RCC 7860 (cell line): ENCODE data around the gene STAM2.
"Not testable (repeated sequence)": the region's sequence is repeated elsewhere in the genome, so short reads cannot be mapped to it uniquely, and the experiment has no call there.

Experiments used
- DNase-seq: peaks from one replicate; pipeline ENCODE4 v3.0.0-alpha.2; 2015; ENCODE audit warnings: low spot score
- FAIRE-seq: peaks from 2 replicates; lab custom pipeline; 2012; peaks lifted over from hg19 to GRCh38; lab: Jason Lieb, UNC

Gene STAM2

DNA sequence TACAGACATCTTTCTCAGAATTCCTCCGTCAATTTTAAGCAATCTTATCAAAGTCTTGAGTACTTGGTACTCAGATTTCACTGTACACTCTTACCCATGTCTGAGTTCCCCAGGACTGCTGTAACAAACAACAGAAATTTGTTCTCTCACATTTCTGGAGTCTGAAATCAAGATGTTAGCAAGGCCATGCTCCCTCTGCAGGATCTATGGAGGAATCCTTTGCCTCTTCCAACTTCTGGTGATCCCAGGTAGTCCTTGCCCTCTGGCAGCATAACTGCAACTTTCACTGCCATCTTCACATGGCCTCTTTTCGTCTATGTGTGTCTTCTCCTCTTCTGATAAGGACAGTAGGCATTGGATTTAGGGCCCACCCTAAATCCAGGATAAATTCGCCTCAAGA is 59.6 kb downstream of the STAM2 start:
- DNase-seq, result no peak
- no peak for FAIRE-seq

DNA sequence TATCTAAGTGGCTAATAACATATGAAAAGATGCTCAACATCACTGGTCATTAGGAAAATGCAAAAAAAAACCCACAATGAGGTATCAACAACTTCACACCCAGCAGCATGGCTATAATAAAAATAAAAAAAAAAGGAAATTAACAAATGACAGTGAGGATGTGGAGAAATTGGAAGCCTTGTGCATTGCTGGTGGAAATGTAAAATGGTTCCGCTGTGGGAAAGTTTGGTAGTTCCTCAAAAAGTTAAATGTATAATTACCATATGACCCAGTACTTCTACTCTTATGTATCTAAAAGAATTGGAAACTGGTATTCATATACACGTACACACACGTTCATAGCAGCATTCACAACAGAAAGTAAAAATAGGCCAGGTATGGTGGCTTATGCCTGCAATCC is 61.2 kb downstream of the STAM2 start:
- FAIRE-seq, result no peak

DNA sequence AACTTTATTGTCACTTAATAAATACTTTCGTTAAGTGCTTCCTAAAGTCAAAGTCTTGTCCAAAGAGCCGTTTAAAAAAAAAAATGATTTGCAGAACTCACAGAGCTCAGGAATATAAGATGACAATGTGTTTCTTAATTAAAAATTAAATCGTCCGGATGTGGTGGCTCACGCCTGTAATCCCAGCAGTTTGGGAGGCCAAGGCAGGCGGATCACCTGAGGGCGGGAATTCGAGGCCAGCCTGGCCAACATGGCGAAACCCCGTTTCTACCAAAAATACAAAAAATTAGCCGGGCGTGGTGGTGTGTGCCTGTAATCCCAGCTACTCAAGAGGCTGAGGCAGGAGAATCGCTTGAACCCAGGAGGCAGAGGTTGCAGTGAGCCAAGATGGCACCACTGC is 68.4 kb downstream of the STAM2 start:
- DNase-seq, FAIRE-seq: not testable (repeated sequence)

More for the DNA sequence above, 61.2 kb downstream of the STAM2 start:
- DNase-seq, result no peak

DNA sequence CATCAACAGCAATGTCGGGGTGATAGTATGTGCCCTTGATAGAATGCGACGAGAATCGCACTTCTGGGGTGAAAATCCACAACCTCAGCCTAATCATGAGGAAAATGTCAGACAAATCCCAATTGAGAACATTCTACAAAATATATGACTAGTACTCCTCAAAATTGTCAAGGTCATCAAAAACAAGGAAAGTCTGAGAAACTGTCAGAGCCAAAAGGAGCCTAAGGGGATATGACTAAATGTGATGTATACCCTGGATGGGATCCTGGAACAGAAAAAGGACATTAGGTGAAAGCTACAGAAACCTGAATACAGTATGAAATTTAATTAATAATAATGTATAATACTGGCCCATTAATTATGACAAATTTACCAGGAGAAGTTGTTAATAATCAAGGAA is 69.1 kb downstream of the STAM2 start:
- FAIRE-seq (no peak), DNase-seq (no peak)

DNA sequence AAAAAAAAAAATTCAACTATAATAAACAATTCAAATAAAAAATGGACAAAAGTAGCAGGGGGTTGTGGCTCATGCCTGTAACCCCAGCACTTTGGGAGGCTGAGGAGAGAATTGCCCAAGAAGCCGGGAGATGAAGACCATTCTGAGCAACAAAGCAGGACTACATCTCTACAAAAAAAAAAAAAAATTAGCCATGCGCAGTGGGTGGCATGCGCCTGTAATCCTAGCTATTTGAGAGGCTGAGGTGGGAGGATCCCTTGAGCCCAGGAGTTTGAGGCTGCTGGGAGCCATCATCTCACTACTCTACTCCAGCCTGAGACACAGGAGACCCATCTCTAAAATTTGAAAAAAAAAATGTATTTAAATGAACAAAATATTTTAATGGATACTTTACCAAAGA is 72.3 kb downstream of the STAM2 start:
- DNase-seq, result no peak
- no peak for FAIRE-seq

DNA sequence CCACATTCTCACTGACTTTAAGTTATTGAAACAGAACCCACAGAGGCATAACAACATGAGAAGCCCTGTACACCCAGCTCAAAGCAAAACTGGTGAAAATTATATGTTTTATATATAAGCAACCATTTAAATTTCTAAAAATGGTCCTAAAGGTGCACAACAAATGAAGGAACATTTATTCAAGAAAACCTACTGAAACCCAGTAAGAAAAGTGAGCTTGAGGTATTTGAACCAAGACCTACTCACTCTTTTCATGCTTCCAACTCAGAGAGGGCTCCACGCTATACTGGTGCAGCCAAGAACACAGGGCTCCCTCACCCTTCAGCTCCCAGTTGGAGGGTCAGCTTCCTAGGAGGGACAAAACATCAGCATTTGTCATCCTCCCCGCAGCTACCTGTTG is 74.6 kb downstream of the STAM2 start:
- DNase-seq (no peak), FAIRE-seq (no peak)

DNA sequence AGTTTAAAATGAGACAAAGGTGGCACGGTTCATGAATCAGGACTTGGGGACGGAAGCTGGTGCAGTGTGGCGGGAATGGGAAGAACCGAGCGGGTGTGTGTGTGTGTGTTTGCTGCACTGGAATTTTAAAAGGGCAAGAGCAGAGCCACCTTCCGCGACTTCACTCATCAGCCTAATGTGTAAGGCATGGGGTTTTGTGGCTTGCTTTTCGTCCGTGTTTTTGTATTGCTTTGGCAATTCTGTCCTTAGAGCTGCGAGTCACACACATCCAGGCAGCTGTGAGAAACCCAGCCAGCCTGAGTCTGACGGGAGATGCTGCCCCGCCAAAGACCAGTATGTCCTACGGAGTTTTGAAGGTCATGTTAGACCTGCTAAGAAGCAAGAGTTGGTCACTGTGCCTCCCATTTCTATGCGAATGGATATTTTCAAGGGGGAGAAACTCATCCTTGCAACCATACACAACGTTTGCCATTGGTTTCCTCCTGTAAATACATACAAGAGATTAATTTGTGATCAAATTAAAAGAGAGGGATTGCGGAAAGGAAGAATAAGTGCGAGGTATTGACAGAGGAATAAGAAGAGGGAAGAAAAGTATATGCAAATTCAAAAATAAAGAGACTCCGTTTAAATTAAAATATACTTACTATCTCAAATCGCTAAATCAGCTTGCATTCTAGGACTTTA is 76.1 kb downstream of the STAM2 start:
- FAIRE-seq, result no peak

DNA sequence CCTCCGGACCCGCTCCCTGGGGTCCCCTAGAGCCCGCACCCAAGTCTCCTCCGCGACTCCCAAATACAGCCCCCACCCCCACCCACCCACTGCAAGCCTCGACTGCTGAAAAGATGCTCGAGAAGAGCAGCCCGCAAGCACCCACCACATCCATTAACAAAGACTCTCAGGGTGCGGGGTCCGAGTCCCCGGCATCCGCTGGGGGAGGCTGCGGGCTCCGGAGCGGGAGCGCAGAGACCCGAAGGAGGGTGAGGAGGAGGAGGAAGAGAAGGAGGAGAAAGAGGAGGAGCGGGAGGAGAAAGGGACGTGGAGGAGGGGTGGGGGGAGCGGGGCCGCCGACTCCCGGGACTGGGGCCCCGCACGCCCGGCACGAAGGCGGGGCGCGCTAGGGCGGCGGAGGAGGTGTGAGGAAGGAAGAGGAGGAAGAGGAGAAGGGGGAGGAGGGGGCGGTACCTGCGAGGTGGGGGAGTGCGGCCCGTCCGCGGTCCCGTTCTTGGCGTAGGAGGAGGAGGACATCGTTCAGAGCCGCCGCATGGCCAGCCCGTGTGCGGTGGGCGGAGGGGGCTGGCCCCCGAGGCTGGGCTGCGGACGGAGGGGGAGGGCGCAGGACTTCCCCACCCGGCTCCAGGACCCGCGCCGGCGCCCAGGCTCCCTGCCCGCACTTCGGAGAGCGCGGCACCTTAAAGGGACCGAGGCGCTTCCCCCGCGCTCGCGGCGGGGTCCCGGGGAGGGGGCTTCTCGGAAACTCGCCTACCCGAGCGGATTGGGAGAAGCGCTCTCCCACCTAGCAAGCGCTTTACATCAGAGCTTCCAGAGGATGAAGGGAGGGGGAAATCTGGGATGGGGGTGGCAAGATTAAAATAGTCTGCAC is 76.8 kb downstream of the STAM2 start, which contains the start of gene CACNB4:
Gene CACNB4, minus strand, starts transcription at position 549 of the 871 bp plus-strand sequence.
- no peak for DNase-seq

More for the DNA sequence above, 76.1 kb downstream of the STAM2 start:
- no peak for DNase-seq

DNA sequence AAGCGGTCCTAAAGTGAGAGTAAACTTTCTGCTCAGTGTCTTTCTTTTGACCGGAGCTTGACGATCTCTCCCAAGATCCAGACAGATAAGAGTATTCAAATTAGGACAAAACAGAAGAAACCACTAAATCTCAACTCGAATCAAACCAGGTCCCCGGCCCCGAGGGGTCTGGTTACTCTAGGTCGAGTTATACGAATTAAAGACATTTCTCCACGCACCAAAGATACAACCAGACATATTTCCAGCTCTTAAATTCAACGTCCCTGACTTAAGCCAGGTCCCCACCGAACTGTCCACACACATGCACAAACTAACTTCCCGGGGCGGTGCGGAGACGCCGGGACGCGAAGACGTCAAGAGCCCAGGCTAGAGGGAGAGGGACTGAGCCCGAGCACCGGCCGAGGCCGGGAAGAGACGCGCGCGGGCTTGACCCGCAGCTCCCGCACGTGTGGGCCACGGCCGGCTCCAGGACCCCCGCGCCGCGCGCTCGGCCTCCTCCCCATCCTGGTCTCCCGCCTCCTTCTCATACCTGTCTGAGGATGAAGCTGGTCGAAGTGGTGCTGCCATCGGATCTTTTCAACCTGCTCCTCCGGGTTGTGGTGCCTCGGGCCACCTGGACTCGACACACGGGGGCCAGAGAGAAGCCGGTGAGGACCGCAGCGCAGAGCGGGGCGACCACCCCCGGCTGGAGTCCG is 77.6 kb downstream of the STAM2 start:
- FAIRE-seq (no peak), DNase-seq (no peak)

More for the DNA sequence above, 76.8 kb downstream of the STAM2 start, which contains the start of gene CACNB4:
- FAIRE-seq, result no peak

DNA sequence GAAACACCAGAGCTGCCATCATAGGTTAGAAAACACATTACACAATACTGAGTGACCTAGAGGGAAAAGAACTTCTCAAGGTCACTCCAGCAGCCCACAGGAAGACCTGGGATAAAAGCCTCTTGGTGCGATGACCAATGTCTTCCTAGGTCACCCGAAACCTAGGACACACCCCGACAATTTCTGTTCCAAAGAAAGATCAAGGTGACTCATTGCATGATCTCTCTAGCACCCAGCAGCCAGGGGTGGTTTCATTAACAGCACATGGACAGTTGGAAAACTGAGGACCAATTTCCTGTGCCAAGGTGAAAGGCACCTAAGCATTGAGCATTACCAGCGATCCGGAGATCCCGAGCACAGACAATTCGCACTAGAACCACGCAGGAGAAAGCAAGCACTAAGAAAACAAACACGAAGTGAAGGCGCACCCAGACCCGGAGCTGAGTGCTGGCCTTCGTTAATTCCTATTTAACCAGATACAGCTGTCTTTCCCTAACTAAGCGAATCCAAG is 78.2 kb downstream of the STAM2 start:
- DNase-seq, result peak; percentile 15
- FAIRE-seq, result no peak

DNA sequence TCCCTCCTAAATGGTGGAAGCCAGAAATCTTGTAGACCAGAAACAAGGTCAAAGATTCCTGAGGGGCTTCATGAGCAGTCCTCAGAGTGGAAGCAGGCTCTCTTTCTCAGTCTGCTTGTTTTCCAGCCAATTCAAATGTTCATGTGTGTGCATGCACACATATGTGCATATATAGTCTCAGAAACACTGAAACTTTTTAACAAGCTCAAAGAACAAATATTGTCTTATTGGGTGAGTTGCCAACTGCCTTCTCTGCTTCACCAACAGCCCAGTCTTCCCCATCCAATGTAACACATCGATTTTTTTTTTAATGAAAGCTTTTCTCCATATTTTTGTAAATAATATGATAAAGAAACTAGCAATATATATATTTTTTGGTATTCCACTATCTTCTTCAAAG is 80.4 kb downstream of the STAM2 start:
- FAIRE-seq (no peak), DNase-seq (no peak)

DNA sequence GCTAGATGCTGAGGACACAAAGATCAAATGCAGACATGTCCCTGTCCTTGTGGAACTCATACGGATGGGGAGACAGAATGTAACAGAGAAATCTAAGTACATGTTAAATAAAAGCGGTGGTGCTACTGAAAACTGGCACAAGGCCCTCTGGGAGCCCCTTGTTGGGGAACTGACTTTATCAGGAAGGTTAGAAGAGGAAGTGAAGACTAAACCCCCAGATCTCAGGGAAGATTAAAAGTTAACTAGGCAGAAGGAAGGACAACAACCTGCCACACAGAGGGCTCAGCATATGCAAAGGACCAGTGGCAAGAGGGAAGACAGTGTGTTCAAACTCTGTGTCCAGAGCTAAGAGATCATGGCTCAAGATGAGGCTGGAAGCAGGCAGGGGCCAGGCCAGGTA is 81.5 kb downstream of the STAM2 start:
- no peak for DNase-seq

DNA sequence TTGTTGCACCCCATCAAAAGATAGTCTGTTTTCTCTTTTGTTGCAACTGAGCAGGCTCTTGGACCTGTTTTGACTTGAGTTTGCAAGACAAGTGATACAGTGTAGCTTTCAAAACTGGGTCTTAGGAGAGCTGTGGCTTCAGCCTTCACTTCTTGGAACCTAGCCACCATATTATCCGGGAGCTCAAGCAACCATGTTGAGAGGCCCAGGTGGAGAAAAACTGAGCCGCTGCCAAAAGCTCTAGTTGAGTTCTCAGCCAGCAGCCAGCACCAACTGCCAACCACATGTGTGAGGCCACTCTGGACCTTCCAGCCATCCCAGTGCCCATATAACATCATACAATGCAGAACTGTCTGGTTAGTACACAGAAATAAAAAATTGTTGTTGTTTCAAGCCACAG is 82.1 kb downstream of the STAM2 start:
- DNase-seq (no peak), FAIRE-seq (no peak)

More for the DNA sequence above, 81.5 kb downstream of the STAM2 start:
- no peak for FAIRE-seq

DNA sequence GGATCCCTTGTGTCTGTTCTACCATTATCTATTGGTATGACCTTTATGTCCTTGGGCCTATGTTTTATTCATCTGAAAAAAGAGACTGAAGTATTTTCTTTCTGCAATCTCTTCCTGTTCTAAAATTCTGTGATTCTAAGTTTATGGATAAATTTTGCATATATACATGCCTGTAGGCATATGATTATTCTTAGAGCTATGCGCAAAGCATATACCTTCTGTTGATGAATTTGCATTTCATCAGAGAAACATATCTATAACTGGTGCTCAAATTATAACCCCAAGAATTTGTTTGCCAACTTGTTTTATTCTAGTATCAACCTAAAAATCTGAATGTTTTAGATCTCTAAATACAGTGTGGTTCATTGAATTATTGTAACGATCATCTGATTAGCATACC is 83.5 kb downstream of the STAM2 start:
- no peak for FAIRE-seq
- DNase-seq, result no peak

DNA sequence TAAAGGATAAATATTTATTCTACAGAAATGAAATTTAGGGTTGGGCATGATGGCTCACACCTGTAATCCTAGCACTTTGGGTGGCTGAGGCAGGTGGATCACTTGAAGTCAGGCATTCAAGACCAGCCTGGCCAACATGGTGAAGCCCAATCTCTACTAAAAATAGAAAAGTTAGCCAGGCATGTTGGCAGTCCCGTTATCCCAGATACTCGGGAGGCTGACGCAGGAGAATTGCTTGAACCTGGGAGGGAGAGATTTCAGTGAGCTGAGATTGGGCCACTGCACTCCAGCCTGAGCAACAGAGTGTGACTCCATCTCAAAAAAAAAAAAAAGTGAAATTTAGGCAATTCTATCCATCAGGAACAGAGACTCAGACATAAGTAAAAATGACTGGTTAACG is 84.8 kb downstream of the STAM2 start:
- not testable (repeated sequence) for FAIRE-seq, DNase-seq

DNA sequence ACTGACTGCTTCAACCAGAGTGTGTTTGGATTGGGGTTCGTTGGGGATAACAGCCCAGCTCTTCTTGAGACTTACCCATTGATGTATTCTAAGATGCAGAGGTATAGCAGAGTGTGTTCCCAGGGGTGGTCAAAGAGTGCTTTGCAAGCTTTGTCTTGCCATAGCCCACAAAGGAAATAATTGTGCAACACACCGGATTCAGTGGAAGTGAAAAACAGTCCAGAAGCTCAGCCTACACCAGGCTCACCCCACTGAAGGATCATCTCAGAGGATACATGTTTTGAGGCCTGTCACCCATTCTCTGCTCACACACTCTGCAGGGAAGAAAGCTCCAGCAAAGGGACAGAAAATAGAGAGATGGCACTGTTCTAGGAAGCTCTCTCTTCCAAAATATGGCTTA is 86.3 kb downstream of the STAM2 start:
- FAIRE-seq (no peak), DNase-seq (no peak)

DNA sequence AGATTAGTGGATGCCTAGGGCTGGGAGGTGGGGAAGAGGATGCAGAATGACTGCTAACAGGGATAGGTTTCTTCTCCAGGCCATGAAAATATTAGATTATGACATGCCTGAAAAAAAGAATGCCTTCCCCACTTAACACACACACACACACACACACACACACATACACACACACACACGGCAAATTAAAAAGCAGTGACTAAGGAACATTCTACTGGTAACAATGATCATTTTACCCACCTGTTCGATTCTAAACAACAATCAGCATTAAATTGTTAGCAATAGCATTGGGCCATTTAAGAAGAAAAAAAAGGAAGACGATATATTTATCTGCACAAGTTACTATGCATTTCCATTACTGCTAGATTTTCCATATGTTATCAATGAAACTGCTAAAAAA is 87.6 kb downstream of the STAM2 start:
- no peak for DNase-seq
- no peak for FAIRE-seq

DNA sequence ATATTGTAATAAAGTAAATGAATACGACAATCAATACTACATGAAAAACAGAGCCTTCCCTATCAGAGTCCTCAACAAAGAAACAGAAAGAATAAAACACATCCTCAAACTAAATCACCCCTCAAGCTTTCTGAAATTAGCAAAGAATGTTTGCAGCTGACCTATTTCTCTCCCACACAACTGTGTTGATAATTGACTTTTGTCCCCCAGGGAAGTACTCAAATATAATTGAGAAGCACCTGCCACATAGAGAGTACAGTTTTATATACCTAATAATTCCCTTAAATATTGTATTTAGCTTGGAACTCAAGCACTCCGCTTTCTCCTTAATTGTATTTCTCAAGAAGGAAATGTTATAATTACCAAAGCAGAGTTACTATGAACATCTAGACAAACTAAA is 89.3 kb downstream of the STAM2 start:
- DNase-seq, result no peak
- no peak for FAIRE-seq

DNA sequence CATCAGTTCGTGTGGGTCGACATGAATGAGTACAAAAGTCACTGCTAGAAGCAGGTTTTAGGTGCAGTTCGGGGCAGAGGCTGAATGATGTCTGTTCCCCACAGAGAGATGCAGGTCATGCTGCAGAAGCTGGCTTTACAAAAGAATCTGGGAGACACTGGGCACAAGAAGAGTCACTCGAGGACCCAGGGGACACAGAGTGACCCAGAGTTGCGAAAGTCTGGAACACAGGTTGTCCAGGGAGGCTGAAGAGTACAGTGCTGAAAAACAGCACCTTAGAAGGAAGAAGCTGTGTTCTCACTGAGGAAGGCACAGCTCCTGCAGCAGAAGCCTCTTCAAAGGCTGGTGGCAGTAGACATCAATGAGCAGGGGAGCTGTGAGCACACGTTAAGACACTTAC is 91.5 kb downstream of the STAM2 start:
- FAIRE-seq (no peak), DNase-seq (no peak)

DNA sequence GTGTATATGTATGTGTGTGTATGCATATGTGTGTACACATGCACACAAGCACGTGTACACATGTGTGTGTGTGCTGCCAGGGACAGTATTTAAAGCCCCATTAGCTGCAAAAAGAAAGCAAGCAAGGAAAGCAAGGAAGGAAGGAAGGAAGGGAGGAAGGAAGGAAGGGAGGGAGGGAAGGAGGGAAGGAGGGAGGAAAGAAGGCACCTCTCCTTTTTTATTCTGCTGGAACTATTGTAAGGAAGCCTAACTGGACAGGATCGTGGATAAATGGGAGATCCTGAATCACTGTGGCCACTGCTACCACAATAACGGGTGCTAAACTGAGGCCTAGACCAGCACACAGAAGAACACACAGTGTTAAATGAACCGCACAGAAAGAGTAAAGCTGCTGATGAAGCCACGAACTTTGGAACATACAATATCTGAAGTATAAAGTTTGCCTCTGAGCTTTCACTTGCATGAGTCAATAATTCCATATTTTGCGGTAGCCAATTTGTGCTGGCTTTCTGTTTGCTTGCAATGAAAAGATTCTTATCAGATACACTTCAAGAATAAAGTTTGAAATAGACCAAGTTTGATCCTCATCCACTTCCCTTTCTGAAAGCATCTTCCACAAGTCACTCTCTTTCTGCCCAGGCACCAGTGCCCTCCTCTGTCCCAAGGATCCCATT is 92.2 kb downstream of the STAM2 start:
- DNase-seq, result no peak
- FAIRE-seq, result no peak

DNA sequence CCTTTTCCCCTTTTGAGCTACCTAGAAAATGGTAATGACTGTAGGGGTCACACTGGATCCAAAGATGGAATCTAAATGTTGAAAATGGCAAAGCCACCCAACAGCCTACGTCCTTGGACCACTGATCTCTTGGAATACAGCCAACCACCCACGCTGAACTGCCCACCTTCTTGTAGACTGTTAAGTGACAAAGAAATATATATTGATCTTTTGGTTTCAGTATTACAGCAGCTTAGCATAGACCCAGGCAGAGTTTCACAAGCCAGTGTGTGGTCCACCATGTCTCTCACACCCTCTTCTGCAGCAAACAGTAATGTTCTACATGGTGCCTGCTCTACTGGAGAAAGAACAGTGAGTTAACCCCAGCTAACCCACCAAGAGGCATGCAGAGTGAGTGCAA is 96.9 kb downstream of the STAM2 start:
- DNase-seq (no peak), FAIRE-seq (no peak)
